Lower lobe of right lung (tissue), 2 donors: ENCODE results near the gene DDR2. TPM values are rescaled to one million over a fixed set of nuclear protein-coding genes. Genes with fewer than 3 reads are reported as not detected.

Experiments used
- ATAC-seq, 2 donors: fragments of 200-7000 bp; cut with Tn5 transposase; one replicate each; pipeline ENCODE4 v1.9.1; 2020 to 2022; ENCODE audit warnings: mild to moderate bottlenecking in 2 of 2, moderate library complexity in 2 of 2
- DNase-seq: peaks from one replicate; pipeline ENCODE4 v3.0.0-alpha.2; 2020
- H3K27ac ChIP-seq: fragments of 200-600 bp; one replicate; pipeline ENCODE4 v1.8.0; 2022
- H3K27me3 ChIP-seq: fragments of 200-600 bp; one replicate; pipeline ENCODE4 v1.8.0; 2022; ENCODE audit warnings: low read depth
- H3K36me3 ChIP-seq: fragments of 200-600 bp; one replicate; pipeline ENCODE4 v1.8.0; 2022; ENCODE audit warnings: mild to moderate bottlenecking
- H3K4me1 ChIP-seq: fragments of 200-600 bp; one replicate; pipeline ENCODE4 v1.8.0; 2022
- H3K4me3 ChIP-seq: fragments of 200-600 bp; one replicate; pipeline ENCODE4 v1.8.0; 2022; ENCODE audit warnings: mild to moderate bottlenecking
- H3K9me3 ChIP-seq: fragments of 200-600 bp; one replicate; pipeline ENCODE4 v1.8.0; 2022
- CTCF ChIP-seq: fragments of 200-600 bp; IDR thresholded peaks from one replicate; pipeline ENCODE4 v1.8.0; 2022; ENCODE audit warnings: antibody characterized with exemption, mild to moderate bottlenecking
- intact Hi-C: fragments of 100-400 bp; cut with DNase I; formaldehyde crosslinking; loops from one replicate; pipeline ENCODE4 v1.11.0; 2022
- total RNA-seq: library from RNA; stranded (reverse); fragmentation: NEBNext Ultra II Directional; extraction: Animal tissue kit (Norgen Biotek cat#: 25700); gene quantifications from one replicate; pipeline ENCODE4 v1.2.1, GENCODE V29; 2021
- donor health status: DM: no; HTN: yes; CAD: no; lungs with severe emphysema.

Gene DDR2
- total RNA-seq, 1 donor from 2014 or later = 47.0 TPM

GRCh38 chr1:162690672-162691434, 58.6 kb downstream of the DDR2 start:
- no peaks in the 10 kb centered on the region for H3K27me3 ChIP-seq
- ATAC-seq = peak; percentile 36 to 57
- peaks cover 12% of the 10 kb centered on the region for H3K4me1 ChIP-seq
- H3K4me3 ChIP-seq = no peak overlapping the region
- H3K27ac ChIP-seq = no peak overlapping the region
- H3K9me3 ChIP-seq = no peaks in the 10 kb centered on the region
- intact Hi-C loops = no loop called here
- no peak for TF ChIP-seq CTCF
- no peak for DNase-seq
- H3K36me3 ChIP-seq = no peaks in the 10 kb centered on the region

- ATAC-seq = no peak
- TF ChIP-seq CTCF = no peak
- DNase-seq = no peak
- H3K27ac ChIP-seq = no peak overlapping the region
- no peaks in the 10 kb centered on the region for H3K36me3 ChIP-seq
- no peak overlapping the region for H3K4me3 ChIP-seq
- H3K9me3 ChIP-seq = no peaks in the 10 kb centered on the region
- no peaks in the 10 kb centered on the region for H3K27me3 ChIP-seq
- intact Hi-C loops = no loop called here
- H3K4me1 ChIP-seq = peaks cover 22% of the 10 kb centered on the region
These were observed 59.8 kb downstream of the DDR2 start for GRCh38 chr1:162691999-162692575.

DNA sequence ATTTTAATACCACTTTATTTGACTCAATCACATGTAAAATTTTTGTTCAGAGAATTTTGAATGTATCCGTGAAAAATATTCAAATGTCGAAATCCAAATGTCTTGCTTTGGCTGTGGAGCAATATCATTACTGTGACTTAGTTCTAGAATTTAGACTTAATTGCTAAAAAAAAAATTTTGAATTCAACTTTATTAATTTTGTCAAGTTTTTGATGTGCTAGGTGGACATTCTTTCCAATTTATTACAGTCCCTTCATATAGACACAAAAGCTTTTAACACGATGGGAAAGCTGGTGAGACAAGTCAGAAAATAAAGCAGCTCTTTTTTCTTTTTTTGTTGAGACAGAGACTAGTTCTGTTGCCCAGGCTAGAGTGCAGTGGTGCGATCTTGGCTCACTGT, 62.6 kb downstream of the DDR2 start:
- ATAC-seq (no peak), DNase-seq (no peak)
- Histone ChIP-seq H3K27ac (no peak overlapping the region), H3K4me3 (no peak overlapping the region), H3K4me1 (peaks cover 37% of the 10 kb centered on the region), H3K36me3 (no peaks in the 10 kb centered on the region), H3K9me3 (no peaks in the 10 kb centered on the region), H3K27me3 (no peaks in the 10 kb centered on the region)
- no peak for TF ChIP-seq CTCF
- intact Hi-C loops = no loop called here

GRCh38 chr1:162695687-162696086, 63.4 kb downstream of the DDR2 start:
- no peaks in the 10 kb centered on the region for H3K36me3 ChIP-seq
- no peaks in the 10 kb centered on the region for H3K27me3 ChIP-seq
- intact Hi-C loops = no loop called here
- peaks cover 37% of the 10 kb centered on the region for H3K4me1 ChIP-seq
- DNase-seq (no peak), ATAC-seq (no peak)
- no peaks in the 10 kb centered on the region for H3K9me3 ChIP-seq
- no peak overlapping the region for H3K27ac ChIP-seq
- TF ChIP-seq CTCF = no peak
- no peak overlapping the region for H3K4me3 ChIP-seq

DNA sequence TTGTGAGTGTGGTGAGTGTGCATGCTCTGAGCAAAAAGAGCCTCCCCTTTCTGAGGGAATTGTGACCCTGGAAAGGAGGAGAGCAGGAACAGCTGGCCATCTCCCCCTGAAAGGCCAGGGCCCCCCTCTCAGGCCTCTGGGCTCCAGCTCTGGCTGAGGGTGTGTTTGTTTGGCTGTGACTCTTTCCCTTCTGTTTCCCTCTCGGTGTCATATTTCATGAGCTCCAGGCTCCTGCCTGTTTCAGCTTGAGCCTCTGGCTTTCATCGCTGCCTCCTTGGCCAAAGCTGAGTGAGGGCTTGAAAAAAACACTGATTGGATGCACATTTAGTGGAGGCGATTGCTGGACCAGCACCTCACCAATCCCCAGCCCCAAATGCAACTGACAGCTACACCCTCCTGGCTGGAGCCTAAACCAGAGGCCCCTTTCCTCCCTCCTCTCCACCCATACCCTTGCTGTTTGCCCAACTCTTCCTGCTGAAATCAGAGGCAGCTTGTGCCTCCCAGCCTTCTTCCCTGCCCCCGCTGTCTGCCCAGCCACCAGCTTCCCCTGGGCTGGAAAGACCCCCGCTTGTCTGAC, 64.1 kb downstream of the DDR2 start:
- no peak overlapping the region for H3K27ac ChIP-seq

More for the DNA sequence above, 64.1 kb downstream of the DDR2 start:
- Histone ChIP-seq H3K36me3 (no peaks in the 10 kb centered on the region), H3K4me1 (peaks cover 32% of the 10 kb centered on the region), H3K9me3 (no peaks in the 10 kb centered on the region), H3K27me3 (no peaks in the 10 kb centered on the region), H3K4me3 (no peak overlapping the region)
- ATAC-seq = peak; percentile 86 to 92
- peak; percentile 48 for DNase-seq
- intact Hi-C loops = no loop called here
- TF ChIP-seq CTCF = no peak
